Measurements from ENCODE around the gene ILK. TPM values are rescaled to one million over a fixed set of nuclear protein-coding genes. Genes with fewer than 3 reads are reported as not detected.

ILK gene
- total RNA-seq, 1 experiment from 2014 or later: 92.3 TPM

DNA sequence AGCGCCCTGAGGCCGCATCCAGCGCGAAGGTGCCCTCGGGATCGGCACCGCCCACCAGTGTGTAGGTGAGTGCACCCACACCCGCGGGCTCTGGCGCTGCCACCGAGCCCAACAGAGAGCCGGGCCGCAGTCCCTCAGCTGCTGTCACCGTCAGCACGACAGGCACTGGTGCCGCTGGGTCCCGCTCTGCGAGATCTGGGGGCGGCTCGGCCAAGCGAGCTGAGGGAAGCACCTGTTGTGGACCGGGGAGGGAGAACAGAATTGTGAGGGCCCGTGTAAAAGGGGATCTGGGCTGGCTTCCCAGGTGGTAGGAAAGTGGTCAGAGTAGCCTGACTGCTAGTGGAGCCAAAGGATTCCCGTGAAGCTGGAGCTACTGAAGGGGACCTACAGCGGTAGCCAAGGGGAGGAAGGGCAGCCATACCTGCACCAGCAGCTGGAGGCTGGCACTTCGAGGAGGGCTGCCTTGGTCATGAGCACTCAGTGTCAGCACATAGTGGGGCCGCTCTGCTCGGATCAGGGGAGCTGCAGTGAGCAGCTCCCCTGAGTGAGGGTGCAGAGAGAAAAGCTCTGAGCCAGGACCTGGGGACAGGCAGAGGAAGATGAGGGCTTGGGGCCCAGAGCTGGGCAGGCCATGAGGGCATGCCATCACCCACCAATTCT is 27.2 kb downstream of the ILK start:
- ChIA-PET POLR2A (interaction anchor here (1.3 kb wide), 1 partner anchor 26 kb away, joined by 3 read pairs; no protein-coding TSS in a partner anchor), CTCF (interaction anchor here (1.2 kb wide), 1 partner anchor 72 kb away, joined by 3 read pairs; no protein-coding TSS in a partner anchor)
- Mint-ChIP-seq H3K27ac (ENCODE audit: low read depth, unreplicated experiment) (no peak overlapping the region), H3K4me1 (ENCODE audit: insufficient read depth, unreplicated experiment) (no peaks in the 10 kb centered on the region), H3K9me3 (ENCODE audit: unreplicated experiment) (no peaks in the 10 kb centered on the region), H3K4me3 (ENCODE audit: unreplicated experiment) (no peak overlapping the region), H3K27me3 (ENCODE audit: insufficient read depth, unreplicated experiment) (no peaks in the 10 kb centered on the region), H3K36me3 (ENCODE audit: insufficient read depth, unreplicated experiment) (no peaks in the 10 kb centered on the region)
- no peak for DNase-seq (ENCODE audit: unreplicated experiment)
- intact Hi-C loops (cut with micrococcal nuclease): no loop called here
- TF ChIP-seq, protein P1, sequence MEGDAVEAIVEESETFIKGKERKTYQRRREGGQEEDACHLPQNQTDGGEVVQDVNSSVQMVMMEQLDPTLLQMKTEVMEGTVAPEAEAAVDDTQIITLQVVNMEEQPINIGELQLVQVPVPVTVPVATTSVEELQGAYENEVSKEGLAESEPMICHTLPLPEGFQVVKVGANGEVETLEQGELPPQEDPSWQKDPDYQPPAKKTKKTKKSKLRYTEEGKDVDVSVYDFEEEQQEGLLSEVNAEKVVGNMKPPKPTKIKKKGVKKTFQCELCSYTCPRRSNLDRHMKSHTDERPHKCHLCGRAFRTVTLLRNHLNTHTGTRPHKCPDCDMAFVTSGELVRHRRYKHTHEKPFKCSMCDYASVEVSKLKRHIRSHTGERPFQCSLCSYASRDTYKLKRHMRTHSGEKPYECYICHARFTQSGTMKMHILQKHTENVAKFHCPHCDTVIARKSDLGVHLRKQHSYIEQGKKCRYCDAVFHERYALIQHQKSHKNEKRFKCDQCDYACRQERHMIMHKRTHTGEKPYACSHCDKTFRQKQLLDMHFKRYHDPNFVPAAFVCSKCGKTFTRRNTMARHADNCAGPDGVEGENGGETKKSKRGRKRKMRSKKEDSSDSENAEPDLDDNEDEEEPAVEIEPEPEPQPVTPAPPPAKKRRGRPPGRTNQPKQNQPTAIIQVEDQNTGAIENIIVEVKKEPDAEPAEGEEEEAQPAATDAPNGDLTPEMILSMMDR (IDR thresholded peaks at IDR 0.05; ENCODE audit: unreplicated experiment): no peak
- BruUV-seq (replicated peaks): no TSS peak

DNA sequence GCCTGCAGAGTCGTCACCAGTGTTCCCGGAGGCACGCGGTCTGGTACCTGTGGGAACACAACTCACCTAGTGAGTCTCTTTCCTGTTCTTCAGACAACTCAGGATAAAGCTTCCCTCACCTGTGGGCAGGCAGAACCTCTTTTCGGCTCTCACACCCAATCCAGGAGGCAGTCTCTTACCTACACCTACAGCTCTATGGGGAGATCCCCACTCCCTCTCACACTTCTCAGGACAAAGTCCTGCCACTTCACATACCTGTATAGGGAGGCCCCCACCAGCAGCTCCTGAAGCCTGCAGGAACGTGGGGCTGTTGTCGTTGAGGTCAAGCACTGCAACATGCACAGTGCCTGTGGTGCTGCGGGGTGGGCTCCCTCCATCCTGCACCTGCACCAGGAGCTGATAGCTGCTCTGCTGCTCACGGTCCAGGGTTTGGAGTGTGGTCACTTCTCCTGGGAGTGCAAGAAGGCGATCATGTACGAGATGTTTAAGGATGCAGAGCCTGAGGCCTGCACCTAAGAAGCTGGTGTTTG is 27.9 kb downstream of the ILK start:
- CTCF ChIA-PET: interaction anchor here (0.6 to 1.2 kb wide), 3 partner anchors 71 to 736 kb away, joined by 3 to 5 read pairs (median 4); no protein-coding TSS in a partner anchor
- no peaks in the 10 kb centered on the region for H3K4me1 Mint-ChIP-seq (ENCODE audit: insufficient read depth, unreplicated experiment)

DNA sequence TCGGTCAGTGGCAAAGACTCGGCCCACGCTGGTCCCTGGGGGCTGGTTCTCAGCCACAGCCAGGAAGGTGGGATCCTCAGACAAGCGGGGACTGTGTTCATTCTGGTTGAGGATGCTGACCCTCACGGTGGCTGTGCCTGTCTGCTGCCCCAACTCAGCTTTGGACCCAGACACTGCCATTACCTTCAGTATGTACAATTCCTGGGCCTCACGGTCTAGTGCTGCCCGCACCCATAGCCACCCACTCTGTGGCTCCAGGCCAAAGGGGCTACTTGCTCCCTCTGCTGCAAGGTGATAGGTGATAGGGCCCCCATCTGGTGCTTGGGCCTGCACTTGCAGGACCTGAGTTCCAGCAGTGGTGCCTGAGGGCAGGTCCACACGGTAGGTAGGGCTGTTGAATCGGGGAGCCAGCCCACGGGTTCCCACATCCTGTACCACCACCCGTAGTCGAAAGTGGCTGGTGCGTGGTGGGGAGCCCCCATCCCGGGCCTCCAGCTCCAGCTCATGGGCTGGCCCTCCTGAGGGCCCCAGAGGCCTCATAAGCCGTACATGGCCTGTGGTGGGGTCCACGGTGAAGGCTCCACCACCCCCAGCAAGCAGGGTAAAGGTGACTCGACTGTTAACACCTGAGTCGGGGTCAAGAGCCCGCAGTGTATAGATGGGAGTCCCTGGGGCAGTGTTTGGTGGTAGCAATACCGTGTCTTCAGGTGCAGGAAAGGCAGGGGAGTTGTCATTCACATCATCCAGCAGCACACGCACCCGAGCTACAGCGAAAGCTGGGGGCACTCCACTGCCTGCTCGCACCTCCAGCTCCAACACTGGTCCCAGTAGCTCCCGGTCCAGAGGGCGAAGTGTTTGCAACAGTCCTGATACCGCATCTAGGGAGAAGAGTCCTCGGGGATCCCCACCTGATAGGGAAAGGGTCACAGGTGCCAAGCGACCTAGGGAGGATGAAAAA is 28.8 kb downstream of the ILK start:
- DNase-seq (ENCODE audit: unreplicated experiment): no peak
- ChIA-PET CTCF (interaction anchor here (1.0 to 1.1 kb wide), 2 partner anchors 105 to 123 kb away, joined by 4 to 5 read pairs; no protein-coding TSS in a partner anchor), POLR2A (interaction anchor here (0.6 to 1.3 kb wide), 4 partner anchors 20 to 1995 kb away, joined by 3 to 4 read pairs (median 3); partner anchors contain the start of genes MRPL17 and TAF10)
- H3K27ac Mint-ChIP-seq (ENCODE audit: low read depth, unreplicated experiment): no peak overlapping the region
- H3K4me1 Mint-ChIP-seq (ENCODE audit: insufficient read depth, unreplicated experiment): no peaks in the 10 kb centered on the region
- TF ChIP-seq, protein P1 (IDR thresholded peaks at IDR 0.05; ENCODE audit: unreplicated experiment): no peak
- H3K4me3 Mint-ChIP-seq (ENCODE audit: unreplicated experiment): no peak overlapping the region
- H3K27me3 Mint-ChIP-seq (ENCODE audit: insufficient read depth, unreplicated experiment): no peaks in the 10 kb centered on the region
- intact Hi-C loops (cut with micrococcal nuclease): no loop called here
- no peaks in the 10 kb centered on the region for H3K9me3 Mint-ChIP-seq (ENCODE audit: unreplicated experiment)
- H3K36me3 Mint-ChIP-seq (ENCODE audit: insufficient read depth, unreplicated experiment): no peaks in the 10 kb centered on the region
- BruUV-seq (replicated peaks): no TSS peak

More for the DNA sequence above, 27.9 kb downstream of the ILK start:
- no TSS peak for BruUV-seq (replicated peaks)
- TF ChIP-seq, protein P1 (IDR thresholded peaks at IDR 0.05; ENCODE audit: unreplicated experiment): no peak
- H3K36me3 Mint-ChIP-seq (ENCODE audit: insufficient read depth, unreplicated experiment): no peaks in the 10 kb centered on the region
- no peak overlapping the region for H3K4me3 Mint-ChIP-seq (ENCODE audit: unreplicated experiment)
- no peaks in the 10 kb centered on the region for H3K9me3 Mint-ChIP-seq (ENCODE audit: unreplicated experiment)
- intact Hi-C loops (cut with micrococcal nuclease): no loop called here
- DNase-seq (ENCODE audit: unreplicated experiment): no peak
- no peak overlapping the region for H3K27ac Mint-ChIP-seq (ENCODE audit: low read depth, unreplicated experiment)
- POLR2A ChIA-PET: interaction anchor here (0.8 to 1.3 kb wide), 3 partner anchors 19 to 52 kb away, joined by 3 to 4 read pairs (median 3); partner anchors contain the start of genes MRPL17 and TAF10
- no peaks in the 10 kb centered on the region for H3K27me3 Mint-ChIP-seq (ENCODE audit: insufficient read depth, unreplicated experiment)
